GM12872 (cell line): ENCODE results near the gene GLP2R.
A peak's percentile ranks its signal among the peaks of the same experiment; 100 is the strongest.

Source experiments
- TF ChIP-seq, protein P1 (sequence below): IDR thresholded peaks from 3 replicates; pipeline ENCODE4 v1.5.1; 2011; ENCODE audit warnings: low read depth, mild to moderate bottlenecking, low read length, moderate library complexity; ENCODE audit not compliant: insufficient read depth

Gene GLP2R

GRCh38 chr17:9917131-9917530 lies 91.4 kb downstream of the GLP2R start:
- TF ChIP-seq, protein P1, sequence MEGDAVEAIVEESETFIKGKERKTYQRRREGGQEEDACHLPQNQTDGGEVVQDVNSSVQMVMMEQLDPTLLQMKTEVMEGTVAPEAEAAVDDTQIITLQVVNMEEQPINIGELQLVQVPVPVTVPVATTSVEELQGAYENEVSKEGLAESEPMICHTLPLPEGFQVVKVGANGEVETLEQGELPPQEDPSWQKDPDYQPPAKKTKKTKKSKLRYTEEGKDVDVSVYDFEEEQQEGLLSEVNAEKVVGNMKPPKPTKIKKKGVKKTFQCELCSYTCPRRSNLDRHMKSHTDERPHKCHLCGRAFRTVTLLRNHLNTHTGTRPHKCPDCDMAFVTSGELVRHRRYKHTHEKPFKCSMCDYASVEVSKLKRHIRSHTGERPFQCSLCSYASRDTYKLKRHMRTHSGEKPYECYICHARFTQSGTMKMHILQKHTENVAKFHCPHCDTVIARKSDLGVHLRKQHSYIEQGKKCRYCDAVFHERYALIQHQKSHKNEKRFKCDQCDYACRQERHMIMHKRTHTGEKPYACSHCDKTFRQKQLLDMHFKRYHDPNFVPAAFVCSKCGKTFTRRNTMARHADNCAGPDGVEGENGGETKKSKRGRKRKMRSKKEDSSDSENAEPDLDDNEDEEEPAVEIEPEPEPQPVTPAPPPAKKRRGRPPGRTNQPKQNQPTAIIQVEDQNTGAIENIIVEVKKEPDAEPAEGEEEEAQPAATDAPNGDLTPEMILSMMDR = no peak

GRCh38 chr17:9917801-9918200 lies 92.1 kb downstream of the GLP2R start:
- TF ChIP-seq, protein P1 = no peak

GRCh38 chr17:9918352-9918751 lies 92.6 kb downstream of the GLP2R start:
- TF ChIP-seq, protein P1 = no peak

GRCh38 chr17:9918804-9919352 lies 93.2 kb downstream of the GLP2R start:
- TF ChIP-seq, protein P1 = no peak

- TF ChIP-seq, protein P1 = no peak
Measured at GRCh38 chr17:9922012-9922848, 96.5 kb downstream of the GLP2R start.

DNA sequence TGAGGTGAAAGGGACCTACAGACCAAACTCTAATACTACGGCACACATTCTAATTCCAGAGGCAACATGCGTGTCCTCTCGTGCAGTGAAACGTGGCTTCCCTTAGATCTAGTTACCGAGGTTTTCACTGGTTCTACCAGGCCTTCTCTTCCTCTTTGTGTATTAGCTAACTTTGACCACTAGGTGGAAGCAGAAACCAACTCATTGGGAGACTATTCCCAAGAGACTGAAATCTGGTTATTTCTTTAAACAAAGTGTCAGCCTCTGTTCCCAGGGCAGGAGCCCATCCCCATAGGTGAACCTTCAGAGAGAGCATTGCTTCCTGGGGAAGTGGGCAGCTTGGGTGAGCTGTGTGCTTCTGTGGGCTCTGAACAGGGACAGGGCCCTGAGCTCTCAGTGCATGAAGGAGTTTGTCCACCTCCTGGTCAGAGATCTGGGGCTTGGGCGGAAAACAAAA lies 99.0 kb downstream of the GLP2R start:
- TF ChIP-seq, protein P1 = peak; percentile 79

- TF ChIP-seq, protein P1 = no peak
Measured at GRCh38 chr17:9925457-9925856, 99.7 kb downstream of the GLP2R start.
